Subcutaneous abdominal adipose tissue (tissue), 5 donors: Measurements from ENCODE around the gene ETV6.

Experiments
- H3K27ac ChIP-seq: one replicate; pipeline ENCODE4 v1.7.0; 2013; ENCODE audit warnings: low read depth, mild to moderate bottlenecking, inconsistent platforms, low read length, moderate library complexity
- H3K27me3 ChIP-seq, 5 donors: one replicate each; pipeline ENCODE4 v1.7.0; 2013; ENCODE audit warnings: low read length in 5 of 5, inconsistent platforms in 1 of 5; ENCODE audit not compliant: control insufficient read depth in 5 of 5, insufficient read depth in 4 of 5
- H3K36me3 ChIP-seq, 5 donors: one replicate each; pipeline ENCODE4 v1.7.0; 2013; ENCODE audit warnings: low read length in 5 of 5; ENCODE audit not compliant: control insufficient read depth in 5 of 5, insufficient read depth in 5 of 5
- H3K4me1 ChIP-seq, 5 donors: one replicate each; pipeline ENCODE4 v1.7.0; 2013; ENCODE audit warnings: low read length in 5 of 5, mild to moderate bottlenecking in 3 of 5, moderate library complexity in 1 of 5; ENCODE audit not compliant: control insufficient read depth in 5 of 5, insufficient read depth in 5 of 5
- H3K4me3 ChIP-seq, 5 donors: one replicate each; pipeline ENCODE4 v1.7.0; 2013; ENCODE audit warnings: low read length in 5 of 5, low read depth in 1 of 5
- H3K9ac ChIP-seq, 5 donors: one replicate each; pipeline ENCODE4 v1.7.0; 2013; ENCODE audit warnings: low read length in 5 of 5, mild to moderate bottlenecking in 4 of 5, moderate library complexity in 3 of 5
- H3K9me3 ChIP-seq, 5 donors: one replicate each; pipeline ENCODE4 v1.7.0; 2013; ENCODE audit warnings: low read length in 5 of 5; ENCODE audit not compliant: control insufficient read depth in 5 of 5
- donor health status: healthy.
- donor health status: healthy.
- donor health status: healthy.
- donor health status: healthy.
- donor health status: healthy.

The ETV6 gene

DNA sequence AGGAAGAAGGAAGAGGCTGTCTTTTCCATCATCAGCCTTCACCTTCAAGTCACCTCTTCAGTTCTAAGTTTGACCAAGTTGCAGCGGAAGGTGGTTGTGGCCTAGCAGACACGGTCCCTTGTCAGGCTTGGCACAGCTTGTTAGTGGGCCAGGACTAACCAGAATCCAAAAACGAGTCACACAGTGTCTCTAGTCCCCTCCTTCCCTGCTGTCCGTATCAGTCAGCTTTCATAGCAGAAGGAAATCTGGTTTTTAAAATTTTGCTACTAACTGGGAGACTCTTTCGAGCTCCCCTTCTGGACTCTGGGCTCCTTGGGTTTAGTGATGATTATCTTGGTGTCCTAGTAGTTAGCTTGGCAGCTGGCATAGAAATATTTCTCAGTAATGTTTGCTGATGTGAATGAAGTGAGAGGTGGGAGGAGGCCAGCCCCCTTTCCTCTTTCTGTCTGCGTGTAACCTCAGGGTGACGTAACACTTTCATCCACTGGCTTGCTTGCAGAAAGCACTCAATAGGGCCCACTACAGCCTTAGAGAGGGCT, 3.8 kb downstream of the ETV6 start:
- H3K27ac ChIP-seq: peak overlapping the region; percentile 63
- peaks cover 5 to 60% (median 43%) of the 10 kb centered on the region in 5 donors for H3K4me1 ChIP-seq
- no peaks in the 10 kb centered on the region for H3K36me3 ChIP-seq
- H3K4me3 ChIP-seq: peak overlapping the region in 4 of 5 donors; percentile 96 to 99 (median 97)
- H3K9ac ChIP-seq: peak overlapping the region in 2 of 5 donors; percentile 33 to 51
- H3K27me3 ChIP-seq: no peaks in the 10 kb centered on the region
- no peaks in the 10 kb centered on the region for H3K9me3 ChIP-seq

DNA sequence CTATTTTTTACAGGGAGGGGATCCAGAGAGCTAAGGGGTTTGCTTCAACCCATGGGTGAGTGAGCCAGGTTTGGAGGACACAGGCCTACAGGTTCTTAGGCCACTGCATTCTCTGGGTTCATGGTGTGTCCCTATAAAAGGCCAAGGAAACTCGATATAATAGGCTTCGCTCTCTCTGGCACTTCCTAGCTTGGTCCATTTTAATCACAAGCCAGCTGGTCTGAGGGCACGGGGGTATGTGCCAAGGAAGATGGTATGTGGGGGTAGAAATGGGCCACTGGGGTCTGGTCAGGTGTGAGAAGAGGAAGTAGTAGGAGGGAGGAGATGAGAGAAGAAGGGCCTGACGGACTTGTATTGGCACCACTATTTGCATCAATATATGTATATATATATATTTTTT, 4.9 kb downstream of the ETV6 start:
- Histone ChIP-seq H3K9me3 (no peaks in the 10 kb centered on the region), H3K27ac (no peak overlapping the region), H3K27me3 (no peaks in the 10 kb centered on the region), H3K36me3 (no peaks in the 10 kb centered on the region), H3K4me3 (no peak overlapping the region), H3K9ac (no peak overlapping the region), H3K4me1 (peaks cover 5 to 61% (median 43%) of the 10 kb centered on the region in 5 donors)

GRCh38 chr12:11654802-11655201, 5.3 kb downstream of the ETV6 start:
- H3K9me3 ChIP-seq: no peaks in the 10 kb centered on the region
- no peak overlapping the region for H3K27ac ChIP-seq
- no peak overlapping the region for H3K9ac ChIP-seq
- no peak overlapping the region for H3K4me3 ChIP-seq
- no peaks in the 10 kb centered on the region for H3K27me3 ChIP-seq
- H3K4me1 ChIP-seq: peaks cover 5 to 61% (median 43%) of the 10 kb centered on the region in 5 donors
- H3K36me3 ChIP-seq: no peaks in the 10 kb centered on the region

DNA sequence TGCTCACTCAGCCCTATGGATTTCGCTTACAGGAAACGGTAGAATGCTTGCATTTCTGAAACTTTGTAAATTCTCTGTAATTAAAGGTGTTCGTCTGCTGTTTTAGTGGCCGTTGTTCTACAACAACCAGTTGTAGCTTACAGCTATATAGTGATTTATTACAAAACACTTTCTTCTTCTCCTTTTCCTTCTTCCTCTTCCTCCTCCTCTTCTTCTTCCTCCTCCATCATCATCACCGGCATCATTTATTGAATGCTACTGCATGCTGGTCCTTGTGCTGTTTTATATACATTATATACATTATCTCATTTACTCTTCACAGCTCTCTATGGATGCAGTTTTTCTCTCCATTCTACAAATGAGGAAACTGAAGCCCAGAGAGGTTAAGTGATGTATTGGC, 6.4 kb downstream of the ETV6 start:
- Histone ChIP-seq H3K36me3 (no peaks in the 10 kb centered on the region), H3K27ac (no peak overlapping the region), H3K4me1 (peaks cover 5 to 58% (median 38%) of the 10 kb centered on the region in 5 donors)

GRCh38 chr12:11656550-11656949, 7.1 kb downstream of the ETV6 start:
- Histone ChIP-seq H3K27ac (no peak overlapping the region), H3K27me3 (no peaks in the 10 kb centered on the region), H3K36me3 (peaks cover 0 to 2% (median 0%) of the 10 kb centered on the region in 5 donors), H3K9ac (no peak overlapping the region), H3K4me1 (peaks cover 5 to 54% (median 33%) of the 10 kb centered on the region in 5 donors), H3K9me3 (no peaks in the 10 kb centered on the region), H3K4me3 (no peak overlapping the region)

More for the DNA sequence above, 6.4 kb downstream of the ETV6 start:
- H3K9me3 ChIP-seq: no peaks in the 10 kb centered on the region
- H3K4me3 ChIP-seq: no peak overlapping the region
- no peak overlapping the region for H3K9ac ChIP-seq
- H3K27me3 ChIP-seq: no peaks in the 10 kb centered on the region

DNA sequence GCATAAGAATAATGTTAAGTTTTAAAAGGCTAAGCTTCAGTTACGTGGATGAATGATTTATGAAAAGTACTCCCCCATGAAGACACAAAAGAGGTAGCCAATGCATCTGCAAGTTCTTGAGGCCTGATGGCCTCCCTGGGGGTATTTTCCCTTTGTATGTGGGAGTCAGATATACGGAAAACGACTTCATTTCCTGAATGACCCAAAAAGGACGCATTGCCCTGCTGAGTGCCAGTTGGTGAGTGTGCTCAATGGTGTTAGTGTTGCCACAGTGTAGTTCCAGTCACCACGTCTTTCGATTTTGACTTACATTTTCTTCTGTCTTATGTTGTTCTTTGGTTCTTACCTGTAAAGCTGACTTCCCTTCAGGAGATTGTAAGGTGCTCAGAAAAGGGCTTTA, 8.0 kb downstream of the ETV6 start:
- H3K4me1 ChIP-seq: peaks cover 5 to 54% (median 32%) of the 10 kb centered on the region in 5 donors
- H3K27ac ChIP-seq: no peak overlapping the region
- no peak overlapping the region for H3K4me3 ChIP-seq
- no peaks in the 10 kb centered on the region for H3K9me3 ChIP-seq
- H3K36me3 ChIP-seq: peaks cover 0 to 8% (median 0%) of the 10 kb centered on the region in 5 donors
- no peaks in the 10 kb centered on the region for H3K27me3 ChIP-seq
- no peak overlapping the region for H3K9ac ChIP-seq

- no peaks in the 10 kb centered on the region for H3K27me3 ChIP-seq
- peaks cover 0 to 8% (median 0%) of the 10 kb centered on the region in 5 donors for H3K36me3 ChIP-seq
- H3K27ac ChIP-seq: no peak overlapping the region
- no peaks in the 10 kb centered on the region for H3K9me3 ChIP-seq
- no peak overlapping the region for H3K9ac ChIP-seq
- no peak overlapping the region for H3K4me3 ChIP-seq
- H3K4me1 ChIP-seq: peaks cover 0 to 50% (median 26%) of the 10 kb centered on the region in 5 donors
Measured at GRCh38 chr12:11658791-11659190, 9.3 kb downstream of the ETV6 start.

DNA sequence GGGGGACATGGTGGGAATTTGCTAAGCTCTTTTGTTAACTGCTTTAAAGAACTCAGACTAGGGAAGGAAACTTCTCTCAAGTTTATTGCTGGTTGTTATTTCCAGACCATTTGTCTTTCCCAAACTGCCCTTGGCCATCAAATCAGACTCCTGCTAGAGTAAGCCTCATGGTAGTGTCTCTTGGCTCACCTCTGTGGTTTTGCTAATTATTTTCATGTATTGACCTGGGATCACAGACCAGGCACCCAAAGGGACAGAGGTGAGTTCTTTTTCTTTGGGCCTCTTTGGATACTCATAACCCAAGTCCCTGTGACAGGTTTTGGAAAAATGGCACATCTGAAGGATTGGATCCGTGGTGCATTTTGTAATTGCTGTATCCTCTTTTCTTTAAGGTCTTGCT, 11.2 kb downstream of the ETV6 start:
- Histone ChIP-seq H3K4me1 (peaks cover 0 to 38% (median 25%) of the 10 kb centered on the region in 5 donors), H3K36me3 (peaks cover 0 to 8% (median 0%) of the 10 kb centered on the region in 5 donors), H3K9me3 (no peaks in the 10 kb centered on the region), H3K4me3 (no peak overlapping the region), H3K27ac (no peak overlapping the region), H3K27me3 (no peaks in the 10 kb centered on the region), H3K9ac (no peak overlapping the region)

DNA sequence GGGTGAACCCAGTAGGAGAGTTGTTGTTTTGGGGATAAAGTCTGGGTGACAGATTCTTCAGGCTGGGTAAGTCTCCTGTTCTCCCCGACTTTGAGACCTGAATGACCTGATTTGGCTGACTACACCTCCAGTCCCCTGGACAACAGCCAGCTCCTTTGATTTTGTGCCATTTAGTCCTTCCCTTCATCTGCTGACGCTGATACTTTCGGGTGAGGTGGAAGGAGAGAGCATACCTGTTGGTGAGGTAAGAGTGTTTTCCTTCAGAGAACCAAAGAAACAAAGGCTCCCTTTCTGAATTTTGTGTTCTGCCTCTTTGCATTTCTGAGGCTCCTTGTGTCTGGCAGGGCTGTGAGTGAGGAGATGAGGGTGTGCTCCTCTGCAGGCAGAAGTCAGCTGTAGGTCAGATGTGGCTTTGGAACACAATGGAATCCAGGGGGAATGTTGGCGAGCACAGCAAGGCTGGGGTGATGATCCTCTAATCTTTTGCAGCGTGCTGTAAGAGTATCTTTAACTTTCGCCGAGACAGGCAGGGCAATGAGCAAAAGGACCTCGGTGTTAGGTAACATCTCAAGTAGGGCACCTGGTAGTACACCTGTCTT, 12.1 kb downstream of the ETV6 start:
- no peaks in the 10 kb centered on the region for H3K9me3 ChIP-seq
- no peaks in the 10 kb centered on the region for H3K27me3 ChIP-seq
- no peak overlapping the region for H3K9ac ChIP-seq
- peaks cover 0 to 8% (median 0%) of the 10 kb centered on the region in 5 donors for H3K36me3 ChIP-seq
- H3K4me1 ChIP-seq: peaks cover 0 to 33% (median 24%) of the 10 kb centered on the region in 5 donors
- no peak overlapping the region for H3K27ac ChIP-seq
- H3K4me3 ChIP-seq: no peak overlapping the region

DNA sequence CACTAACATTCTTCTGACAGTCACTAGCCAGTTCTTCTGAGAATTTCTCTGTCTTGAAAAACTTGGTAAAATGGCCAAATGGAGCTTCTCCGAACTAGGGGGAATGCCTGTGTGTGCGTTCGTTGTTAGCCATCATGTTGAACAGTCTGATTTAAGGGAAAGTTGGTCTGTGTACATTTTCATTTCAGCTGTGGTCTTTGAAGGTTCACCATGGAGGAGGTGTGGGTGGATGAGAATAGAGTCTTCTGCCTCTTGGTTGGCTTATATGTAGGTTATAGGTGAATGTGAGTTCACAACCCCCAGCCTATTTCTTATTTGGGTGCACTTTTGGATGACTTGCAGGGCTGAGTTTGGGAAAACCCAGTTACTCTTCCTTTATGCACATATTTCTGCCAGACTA, 12.9 kb downstream of the ETV6 start:
- Histone ChIP-seq H3K9me3 (no peaks in the 10 kb centered on the region), H3K4me3 (no peak overlapping the region), H3K27ac (no peak overlapping the region), H3K36me3 (peaks cover 0 to 8% (median 0%) of the 10 kb centered on the region in 5 donors), H3K27me3 (no peaks in the 10 kb centered on the region), H3K9ac (no peak overlapping the region), H3K4me1 (peaks cover 0 to 34% (median 19%) of the 10 kb centered on the region in 5 donors)
